Tibial nerve (tissue), 4 donors: ENCODE data around the gene FAM222B.

Experiments used
- CTCF ChIP-seq, 5 experiments: fragments of 200-600 bp in 3 of 5; fragments of 450-650 bp in 2 of 5; sonication (generic) in 3 of 5; IDR thresholded peaks; one replicate each; pipeline ENCODE4 v1.5.1; 2016 to 2019; ENCODE audit warnings: antibody characterized with exemption in 5 of 5, mild to moderate bottlenecking in 3 of 5, moderate library complexity in 2 of 5
- EP300 ChIP-seq, 2 donors: sonication (generic); formaldehyde crosslinking; IDR thresholded peaks; one replicate each; pipeline ENCODE4 v1.6.1; 2017; ENCODE audit warnings: antibody characterized with exemption in 2 of 2, mild to moderate bottlenecking in 1 of 2
- POLR2A ChIP-seq, 2 donors: fragments of 450-650 bp; IDR thresholded peaks; one replicate each; pipeline ENCODE4 v1.6.1; 2017; ENCODE audit warnings: antibody characterized with exemption in 2 of 2, mild to moderate bottlenecking in 2 of 2, moderate library complexity in 2 of 2

- no peak for TF ChIP-seq CTCF (IDR thresholded peaks at IDR 0.05)
- no peak for TF ChIP-seq EP300 (IDR thresholded peaks at IDR 0.05)
- no peak for TF ChIP-seq POLR2A (IDR thresholded peaks at IDR 0.05)
Observed at GRCh38 chr17:28816540-28816939, 26.1 kb downstream of the FAM222B start.
